ENCODE results near the gene TTC21A. TPM values are rescaled to one million over a fixed set of nuclear protein-coding genes. Genes with fewer than 3 reads are reported as not detected.

The TTC21A gene
- total and polyA plus RNA-seq, 2 of the 13 experiments (the other 11 are each of a cell fraction or from before 2014, with no cell fraction given), result 0.31 to 1.5 TPM

GRCh38 chr3:39154280-39155021 is 47.0 kb downstream of the TTC21A start (continued):
- TF ChIP-seq AKNA (CRISPR knock-in tag; IDR thresholded peaks at IDR 0.05; ENCODE audit: borderline replicate concordance), result no peak
- peak; percentile 53; the same call in 1 of the 2 replicates for TF ChIP-seq PITX1 (CRISPR knock-in tag; IDR thresholded peaks at IDR 0.05)
- TF ChIP-seq BATF2 (CRISPR knock-in tag; IDR thresholded peaks at IDR 0.05), result no peak
- TF ChIP-seq ZFP90 (CRISPR knock-in tag; IDR thresholded peaks at IDR 0.05; ENCODE audit: borderline replicate concordance), result 0 out of 2 replicates have a peak, but pooled peaks have one; percentile 71
- TF ChIP-seq DR1 (CRISPR knock-in tag; IDR thresholded peaks at IDR 0.05), result peak; percentile 63; the same call in 1 of the 2 replicates
- TF ChIP-seq ZNF503 (CRISPR knock-in tag; IDR thresholded peaks at IDR 0.05), result no peak
- TF ChIP-seq MXD1 (CRISPR knock-in tag; IDR thresholded peaks at IDR 0.05), result no peak
- TF ChIP-seq NFKBIZ (CRISPR knock-in tag; IDR thresholded peaks at IDR 0.05), result no peak
- TF ChIP-seq RFX3 (CRISPR knock-in tag; IDR thresholded peaks at IDR 0.05), result no peak
- 0 out of 2 replicates have a peak, but pooled peaks have one; percentile 21 for TF ChIP-seq ARNT2 (CRISPR knock-in tag; IDR thresholded peaks at IDR 0.05; ENCODE audit: low read depth)
- peak; percentile 46; the same call in 1 of the 2 replicates for TF ChIP-seq ZNF317 (CRISPR knock-in tag; IDR thresholded peaks at IDR 0.05)
- no peak for TF ChIP-seq ZBTB3 (CRISPR knock-in tag; IDR thresholded peaks at IDR 0.05; ENCODE audit: borderline replicate concordance, low read depth)
- TF ChIP-seq ZNF138 (CRISPR knock-in tag; IDR thresholded peaks at IDR 0.05; ENCODE audit: low read depth), result no peak
- TF ChIP-seq RCOR2 (CRISPR knock-in tag; IDR thresholded peaks at IDR 0.05), result 0 out of 2 replicates have a peak, but pooled peaks have one; percentile 42
- no peak for TF ChIP-seq CREB3 (CRISPR knock-in tag; IDR thresholded peaks at IDR 0.05)
- TF ChIP-seq ZNF564 (CRISPR knock-in tag; IDR thresholded peaks at IDR 0.05), result no peak
- TF ChIP-seq ZNF33B (CRISPR knock-in tag; IDR thresholded peaks at IDR 0.05), result no peak
- TF ChIP-seq SKI (IDR thresholded peaks at IDR 0.05; ENCODE audit: partially characterized antibody), result no peak

All from HepG2 (cell line).